OCI-LY3 (cell line): ENCODE results near the gene LMBRD1.

Experiments
- H2AFZ ChIP-seq: fragments of 200-600, 300-600 bp; shearing (Covaris generic); 2 replicates; pipeline ENCODE4 v1.6.0; 2014; ENCODE audit warnings: antibody characterized with exemption, low read depth, low read length
- H3K27ac ChIP-seq: fragments of 200-600, 300-600 bp; sonication (generic); 2 replicates; pipeline ENCODE4 v1.5.1; 2014; ENCODE audit warnings: mild to moderate bottlenecking, low read length, moderate library complexity, mixed read lengths
- H3K27me3 ChIP-seq: fragments of 200-600, 300-600 bp; sonication (generic); 2 replicates; pipeline ENCODE4 v1.6.1; 2014; ENCODE audit warnings: low read depth, low read length, mixed read lengths
- H3K36me3 ChIP-seq: fragments of 200-600, 300-600 bp; sonication (generic); replicated peaks from 2 replicates; pipeline ENCODE3; 2014; ENCODE audit warnings: low read depth, low read length, mixed read lengths
- H3K4me1 ChIP-seq: fragments of 300-600, 200-600 bp; sonication (generic); 2 replicates; pipeline ENCODE4 v1.6.1; 2014; ENCODE audit warnings: low read length, mixed read lengths
- H3K4me2 ChIP-seq: fragments of 200-600, 300-600 bp; sonication (generic); 2 replicates; pipeline ENCODE4 v1.6.1; 2014; ENCODE audit warnings: low read length, mixed read lengths
- H3K4me3 ChIP-seq: fragments of 300-600, 200-600 bp; sonication (generic); 2 replicates; pipeline ENCODE4 v1.5.1; 2014; ENCODE audit warnings: antibody characterized with exemption, mild to moderate bottlenecking, low read length, moderate library complexity
- H3K79me2 ChIP-seq: fragments of 300-600, 200-600 bp; shearing (Covaris generic); 2 replicates; pipeline ENCODE4 v1.6.1; 2014; ENCODE audit warnings: mild to moderate bottlenecking, low read length, mixed read lengths
- H3K9ac ChIP-seq: fragments of 300-600, 200-600 bp; shearing (Covaris generic); 2 replicates; pipeline ENCODE4 v1.6.0; 2014; ENCODE audit warnings: mild to moderate bottlenecking, low read length, moderate library complexity
- H3K9me3 ChIP-seq: fragments of 200-600, 300-600 bp; shearing (Covaris generic); 2 replicates; pipeline ENCODE4 v1.6.1; 2014; ENCODE audit warnings: low read length, mixed read lengths; ENCODE audit not compliant: insufficient read depth
- H4K20me1 ChIP-seq: fragments of 200-600, 300-600 bp; sonication (generic); 2 replicates; pipeline ENCODE4 v1.6.1; 2016; ENCODE audit warnings: low read length, mixed read lengths; ENCODE audit not compliant: insufficient read depth
- CTCF ChIP-seq: fragments of 200-600, 300-600 bp; sonication (generic); IDR thresholded peaks from 2 replicates; pipeline ENCODE4 v1.5.1; 2014; ENCODE audit warnings: antibody characterized with exemption, low read length, low read depth
- EZH2phosphoT487 ChIP-seq: fragments of 200-600 bp; shearing (Covaris generic); IDR thresholded peaks from 2 replicates; pipeline ENCODE4 v1.6.1; 2018; ENCODE audit warnings: antibody characterized with exemption, mixed run types, low read depth

The LMBRD1 gene

GRCh38 chr6:69705954-69706353 lies 90.9 kb downstream of the LMBRD1 start:
- no peak overlapping the region for H3K4me2 ChIP-seq

GRCh38 chr6:69704916-69705315 lies 91.9 kb downstream of the LMBRD1 start:
- no peak overlapping the region for H2AFZ ChIP-seq
- no peaks in the 10 kb centered on the region for H3K27me3 ChIP-seq
- TF ChIP-seq EZH2phosphoT487 (no peak), CTCF (no peak)
- H4K20me1 ChIP-seq: no peaks in the 10 kb centered on the region
- no peak overlapping the region for H3K9ac ChIP-seq
- no peak overlapping the region for H3K4me3 ChIP-seq
- H3K9me3 ChIP-seq: no peaks in the 10 kb centered on the region
- no peaks in the 10 kb centered on the region for H3K79me2 ChIP-seq
- peaks cover 8% of the 10 kb centered on the region for H3K4me1 ChIP-seq
- H3K27ac ChIP-seq: no peak overlapping the region
- no peak overlapping the region for H3K4me2 ChIP-seq
- H3K36me3 ChIP-seq: no peaks in the 10 kb centered on the region

More at GRCh38 chr6:69705954-69706353, 90.9 kb downstream of the LMBRD1 start:
- Histone ChIP-seq H3K4me1 (peaks cover 3% of the 10 kb centered on the region; the same call in 1 of the 2 replicates), H3K9me3 (no peaks in the 10 kb centered on the region), H3K9ac (no peak overlapping the region), H3K4me3 (no peak overlapping the region), H3K36me3 (no peaks in the 10 kb centered on the region), H3K27me3 (no peaks in the 10 kb centered on the region), H2AFZ (no peak overlapping the region), H3K79me2 (no peaks in the 10 kb centered on the region), H4K20me1 (no peaks in the 10 kb centered on the region), H3K27ac (no peak overlapping the region)
- TF ChIP-seq CTCF: peak; percentile 28; the same call in 1 of the 2 replicates
- TF ChIP-seq EZH2phosphoT487: no peak

GRCh38 chr6:69699655-69700054 lies 97.2 kb downstream of the LMBRD1 start:
- no peaks in the 10 kb centered on the region for H4K20me1 ChIP-seq
- H3K4me1 ChIP-seq: peaks cover 25% of the 10 kb centered on the region
- no peak overlapping the region for H3K4me3 ChIP-seq
- H3K27ac ChIP-seq: peak overlapping the region; percentile 11
- no peaks in the 10 kb centered on the region for H3K27me3 ChIP-seq
- H2AFZ ChIP-seq: no peak overlapping the region
- H3K9ac ChIP-seq: no peak overlapping the region
- H3K79me2 ChIP-seq: no peaks in the 10 kb centered on the region
- H3K36me3 ChIP-seq: peaks cover 9% of the 10 kb centered on the region
- TF ChIP-seq EZH2phosphoT487: no peak
- TF ChIP-seq CTCF: no peak
- no peaks in the 10 kb centered on the region for H3K9me3 ChIP-seq
- H3K4me2 ChIP-seq: peak overlapping the region; percentile 22

GRCh38 chr6:69696273-69696672 lies 100.5 kb downstream of the LMBRD1 start:
- Histone ChIP-seq H3K9me3 (no peaks in the 10 kb centered on the region), H3K9ac (no peak overlapping the region), H3K79me2 (no peaks in the 10 kb centered on the region), H3K4me1 (peaks cover 25% of the 10 kb centered on the region), H2AFZ (no peak overlapping the region), H3K27ac (no peak overlapping the region), H4K20me1 (no peaks in the 10 kb centered on the region), H3K27me3 (no peaks in the 10 kb centered on the region), H3K4me3 (no peak overlapping the region), H3K4me2 (peak overlapping the region; percentile 32), H3K36me3 (peaks cover 9% of the 10 kb centered on the region)
- TF ChIP-seq CTCF (no peak), EZH2phosphoT487 (no peak)
